ENCODE measurements around the gene IRGC.

DNA sequence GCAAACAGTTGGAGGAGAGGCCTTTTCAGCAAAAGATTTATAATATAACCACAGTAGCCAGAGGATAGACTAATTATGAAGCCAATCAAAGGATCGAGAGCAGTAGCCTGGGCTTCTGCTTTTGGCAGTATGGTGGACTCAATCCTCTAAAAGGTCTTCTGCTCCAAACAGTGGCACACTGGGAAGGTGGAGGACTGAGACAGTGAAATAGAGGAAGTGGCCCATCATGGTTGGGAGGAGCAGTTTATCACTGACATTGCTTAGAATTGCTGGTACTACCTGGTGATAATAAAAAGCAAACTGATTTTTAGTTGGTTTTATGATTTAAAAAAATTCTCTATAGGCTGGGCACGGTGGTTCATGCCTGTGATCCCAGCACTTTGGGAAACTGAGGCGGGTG is 25.0 kb upstream of the IRGC start:
- no peak for TF ChIP-seq EZH2phosphoT487 (IDR thresholded peaks at IDR 0.05; ENCODE audit: insufficient read depth, low read depth)
- no peak for TF ChIP-seq EZH2 (IDR thresholded peaks at IDR 0.05; ENCODE audit: insufficient read depth, poor library complexity, severe bottlenecking)
